ENCODE measurements around the gene DYRK4. TPM values are rescaled to one million over a fixed set of nuclear protein-coding genes. Genes with fewer than 3 reads are reported as not detected.

DYRK4 gene
- total RNA-seq, 2 experiments from 2014 or later = 29.2 to 31.2 TPM

DNA sequence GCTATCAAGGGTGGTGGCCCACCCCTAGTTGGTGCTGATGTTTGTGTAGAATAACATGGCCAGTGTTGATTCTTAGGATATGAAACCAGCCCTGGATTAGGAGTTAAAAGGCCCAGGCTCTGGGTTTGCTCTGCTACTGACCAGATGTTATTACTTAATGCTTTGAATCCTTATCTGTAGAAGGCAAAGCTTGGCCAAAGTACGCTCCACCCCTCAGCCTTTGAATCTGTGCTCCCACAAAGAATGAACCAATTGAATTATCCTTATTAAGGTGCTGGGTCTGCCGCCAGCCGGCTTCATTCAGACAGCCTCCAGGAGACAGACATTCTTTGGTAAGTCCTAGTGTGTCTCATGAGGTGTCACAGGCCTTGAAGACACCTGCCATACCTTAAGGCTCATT lies 45.0 kb downstream of the DYRK4 start:
- POLR2A ChIA-PET = no interaction called here
- CTCF ChIA-PET = no interaction called here

DNA sequence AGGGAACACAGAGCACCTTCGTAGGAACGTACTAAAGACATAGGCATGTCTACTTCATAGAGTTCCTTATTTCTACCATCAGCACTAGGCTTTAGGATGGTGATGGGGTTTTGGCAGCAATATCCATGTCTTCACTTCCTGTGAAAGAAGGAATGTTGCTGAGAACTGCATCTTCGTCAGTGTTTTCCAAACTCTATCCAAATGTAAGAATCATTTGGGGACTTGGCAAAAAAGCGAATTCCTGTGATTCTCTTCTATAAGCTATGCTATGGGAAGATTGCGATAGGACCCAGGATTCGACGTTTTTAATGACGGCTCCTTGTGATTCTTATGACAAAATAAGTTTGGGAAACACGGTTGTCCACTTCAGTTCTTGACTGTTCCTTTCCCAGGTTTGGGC lies 47.1 kb downstream of the DYRK4 start:
- POLR2A ChIA-PET = no interaction called here
- CTCF ChIA-PET = no interaction called here

DNA sequence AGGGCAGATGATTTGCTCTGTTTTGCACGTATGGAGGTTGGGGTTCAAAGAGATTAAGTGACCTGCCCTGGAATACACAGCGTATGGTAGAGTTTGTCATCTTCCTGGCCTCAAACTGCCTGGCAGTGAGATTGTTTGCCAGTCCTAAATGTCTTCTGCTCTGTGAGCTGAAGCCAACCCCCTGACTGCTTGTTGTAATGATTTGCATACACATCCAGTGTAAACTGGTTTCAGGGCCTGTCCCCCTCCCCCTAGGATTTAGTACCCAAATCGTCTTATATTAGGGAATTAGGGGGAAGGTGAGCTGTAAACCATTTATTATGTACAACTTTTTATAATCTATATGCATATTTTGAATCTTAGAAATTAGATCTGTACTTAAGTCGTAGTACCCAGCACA lies 48.5 kb downstream of the DYRK4 start:
- POLR2A ChIA-PET = no interaction called here
- CTCF ChIA-PET = interaction anchor here (0.8 to 1.1 kb wide), 2 partner anchors 22 to 148 kb away, joined by 3 read pairs; no protein-coding TSS in a partner anchor

DNA sequence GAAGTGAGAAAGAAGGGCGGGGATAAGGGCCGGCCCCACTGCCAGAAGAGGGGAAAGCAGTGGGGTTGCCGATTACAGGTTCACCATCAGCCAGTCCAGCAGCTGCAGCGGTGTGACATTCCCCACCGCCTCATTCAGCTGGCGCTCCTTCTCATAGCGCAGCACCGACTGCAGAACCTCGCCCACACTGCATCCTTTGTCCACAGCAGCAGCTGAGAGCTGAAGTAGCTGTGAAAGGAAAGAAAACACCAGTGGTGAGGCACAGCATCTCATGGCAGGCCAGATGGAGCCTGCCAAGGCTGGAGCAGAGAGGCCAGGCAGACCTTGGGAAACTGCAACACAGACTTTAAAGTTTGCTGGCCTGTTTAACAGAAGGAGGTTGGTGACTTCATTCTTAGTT lies 53.7 kb downstream of the DYRK4 start:
- POLR2A ChIA-PET = no interaction called here
- CTCF ChIA-PET = no interaction called here

DNA sequence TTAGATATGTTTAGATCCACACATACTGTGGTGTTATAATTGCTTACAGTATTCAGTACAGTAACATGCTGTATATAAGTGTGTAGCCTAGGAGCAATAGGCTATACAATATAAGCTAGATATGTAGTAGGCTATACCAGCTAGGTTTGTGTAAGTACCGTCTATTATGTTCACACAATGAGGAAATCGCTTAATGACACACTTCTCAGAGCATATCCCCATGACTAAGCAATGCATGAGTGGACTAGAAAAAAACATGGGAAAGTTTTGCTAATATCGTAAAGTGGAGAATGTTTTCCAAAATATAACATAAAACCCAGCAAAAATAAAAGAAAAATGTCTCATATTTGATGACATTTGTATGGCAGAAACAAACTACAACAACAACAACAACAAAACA lies 59.5 kb downstream of the DYRK4 start:
- CTCF ChIA-PET = no interaction called here
- POLR2A ChIA-PET = no interaction called here

DNA sequence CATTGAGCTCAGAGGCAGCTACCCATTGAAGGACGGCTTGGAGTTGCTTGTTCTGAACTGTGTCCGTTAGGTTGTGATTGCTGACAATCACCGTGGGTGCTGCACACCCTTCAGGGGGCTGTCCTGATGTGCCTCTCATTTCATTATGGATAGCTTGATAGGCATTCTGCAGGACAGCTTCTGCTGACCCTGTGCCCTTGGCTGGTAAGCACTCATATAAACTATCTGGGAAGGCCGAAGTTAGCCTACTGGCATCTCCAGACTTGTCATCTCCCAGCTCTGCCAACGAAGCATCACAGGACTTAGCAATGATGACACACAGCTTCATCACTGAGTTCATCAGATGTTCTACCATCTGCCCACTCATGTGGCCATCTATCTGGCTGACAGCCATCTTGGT lies 64.5 kb downstream of the DYRK4 start:
- ChIA-PET POLR2A (no interaction called here), CTCF (interaction anchor here (1.4 kb wide), 1 partner anchor 23 kb away, joined by 3 read pairs; no protein-coding TSS in a partner anchor)

DNA sequence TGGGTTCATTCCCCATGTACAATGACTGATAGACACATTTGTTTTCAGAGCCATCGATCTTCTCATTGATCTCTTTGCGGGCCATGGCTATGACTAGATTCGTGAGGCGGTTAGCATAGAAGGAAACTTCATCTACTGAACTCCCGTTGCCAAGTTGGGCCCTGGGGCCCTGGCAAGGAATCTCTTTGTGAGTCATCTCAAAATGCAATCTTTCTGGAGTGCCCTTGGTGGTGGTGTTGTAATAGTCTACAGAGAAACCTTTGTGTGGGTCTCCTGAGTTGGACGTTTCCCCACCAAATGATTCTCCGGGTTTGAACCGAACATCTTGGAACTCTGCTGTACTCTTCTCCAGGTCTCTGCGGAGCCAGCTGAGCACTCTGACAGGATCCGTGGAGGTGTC lies 66.4 kb downstream of the DYRK4 start:
- CTCF ChIA-PET = no interaction called here
- POLR2A ChIA-PET = no interaction called here

DNA sequence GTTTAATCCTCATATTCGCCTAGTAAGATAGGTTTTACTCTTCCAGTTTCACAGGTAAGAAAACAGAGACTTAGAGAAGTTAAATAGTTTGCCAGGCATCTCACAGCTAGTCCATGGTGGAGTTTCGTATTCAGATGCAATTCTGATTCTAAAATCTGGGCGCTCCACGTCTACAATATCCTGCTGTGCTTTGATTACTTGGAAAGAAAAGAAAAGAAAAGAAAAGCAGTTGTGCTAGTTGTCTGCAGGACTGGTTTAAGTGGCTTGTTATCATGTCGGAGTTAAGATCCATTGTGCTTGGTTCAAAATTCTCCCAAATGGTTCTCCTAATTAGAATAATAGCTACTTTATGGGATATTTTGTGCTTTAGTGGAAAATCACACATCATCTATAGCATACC lies 68.3 kb downstream of the DYRK4 start:
- ChIA-PET CTCF (interaction anchor here (1.2 kb wide), 1 partner anchor 22 kb away, joined by 3 read pairs; no protein-coding TSS in a partner anchor), POLR2A (no interaction called here)

DNA sequence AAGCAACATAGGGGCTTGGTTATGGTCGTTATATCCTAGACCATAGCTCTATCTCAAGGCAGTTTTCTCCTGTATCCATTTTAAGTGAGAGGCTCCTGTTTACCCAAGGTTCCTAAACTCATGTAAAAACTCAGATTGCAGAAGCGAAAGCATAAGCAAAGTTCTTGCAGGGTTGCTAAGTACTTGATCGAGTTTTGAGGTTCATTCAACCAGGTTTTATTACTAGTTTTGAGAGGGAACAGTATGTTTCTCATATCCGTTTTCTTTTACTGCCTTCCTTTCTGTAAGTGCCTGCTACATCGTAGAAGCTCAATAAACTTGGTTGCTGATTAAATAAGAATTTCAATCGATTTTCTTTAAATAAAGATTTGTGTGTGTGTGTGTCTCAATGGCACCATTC lies 81.7 kb downstream of the DYRK4 start:
- POLR2A ChIA-PET = no interaction called here

DNA sequence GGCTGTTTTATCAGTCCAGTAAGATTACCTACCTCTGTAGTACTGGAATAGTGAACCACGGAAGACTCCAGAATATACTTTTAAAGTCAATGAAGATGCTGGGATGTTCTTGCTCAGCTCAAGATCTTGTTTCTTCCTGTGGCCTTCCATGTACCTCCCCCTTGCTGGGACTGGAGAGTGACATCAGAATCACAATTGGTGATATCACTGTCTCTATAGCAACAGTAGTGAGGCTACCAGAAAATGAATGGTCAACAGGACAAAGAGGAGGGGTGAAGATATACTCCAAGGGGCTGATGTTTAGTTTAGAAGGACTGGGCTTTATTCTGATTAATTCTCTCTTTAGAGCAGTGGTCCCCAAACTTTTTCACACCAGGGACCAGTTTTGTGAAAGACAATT lies 83.0 kb downstream of the DYRK4 start:
- ChIA-PET POLR2A (no interaction called here), CTCF (no interaction called here)

More for the DNA sequence above, 81.7 kb downstream of the DYRK4 start:
- CTCF ChIA-PET = no interaction called here

DNA sequence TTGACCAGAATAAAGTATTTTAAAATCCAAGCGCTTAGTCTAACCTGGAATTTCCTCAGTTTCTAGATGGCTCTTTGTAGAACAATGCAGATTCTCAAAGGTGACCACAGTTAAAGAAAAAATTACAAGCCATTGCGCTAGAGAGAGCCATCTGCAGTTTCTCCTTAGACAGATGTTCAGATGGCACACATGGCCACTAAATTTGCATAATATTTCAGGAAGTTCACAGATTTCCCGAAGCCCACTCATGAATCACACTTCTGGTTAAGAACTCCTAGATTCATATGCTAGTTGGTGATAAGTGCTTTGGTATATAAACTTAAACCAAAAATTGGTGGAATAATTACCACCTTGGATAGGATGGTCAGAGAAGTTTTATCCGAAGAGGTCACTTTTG lies 86.1 kb downstream of the DYRK4 start:
- ChIA-PET CTCF (interaction anchor here (1.2 kb wide), 1 partner anchor 43 kb away, joined by 7 read pairs; no protein-coding TSS in a partner anchor), POLR2A (no interaction called here)

DNA sequence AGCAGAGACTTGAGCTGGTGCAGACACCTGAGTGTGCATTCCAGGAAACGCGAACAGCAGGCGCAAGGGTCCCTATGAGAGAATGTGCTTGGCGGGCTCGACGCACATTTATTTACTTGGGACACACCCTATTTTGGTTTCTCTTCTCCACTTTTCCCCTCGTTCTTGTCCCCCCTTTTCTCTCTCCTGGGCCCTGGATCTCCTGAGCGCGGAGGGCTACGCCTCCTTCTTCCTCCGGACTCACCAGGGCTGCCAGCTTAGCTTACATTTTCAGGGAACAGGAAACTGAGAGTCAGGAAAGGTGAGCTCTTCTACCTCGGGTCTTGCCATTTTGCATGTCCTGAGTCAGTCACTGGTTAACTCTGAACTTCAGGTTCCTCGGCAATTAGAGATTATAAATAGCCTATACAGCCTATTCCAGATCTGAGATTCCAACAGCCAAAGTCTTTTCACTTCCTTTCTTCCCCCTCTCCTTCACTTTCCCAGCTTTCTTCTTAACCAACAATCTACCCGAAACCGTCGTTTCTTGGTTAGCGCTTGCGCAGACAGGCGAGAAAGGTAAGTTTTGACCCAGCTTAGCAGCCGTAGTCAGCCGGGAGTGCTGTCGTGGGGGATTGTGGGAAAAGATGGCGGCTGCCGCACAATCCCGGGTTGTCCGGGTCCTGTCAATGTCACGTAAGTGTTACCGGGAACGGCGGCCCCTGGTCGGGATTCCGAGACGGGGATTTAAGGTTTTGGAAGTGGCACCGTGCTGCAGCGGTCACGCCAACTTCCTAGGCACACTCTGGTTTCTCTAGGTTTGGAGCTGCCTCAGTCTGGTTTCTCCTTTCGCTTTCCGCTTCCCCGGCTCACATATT lies 86.7 kb downstream of the DYRK4 start, which contains the start of the genes AKAP3 and NDUFA9:
Gene AKAP3, minus strand, starts transcription at position 551 of the 857 bp plus-strand sequence. CDS start 10,855 bp downstream, outside the sequence.
Gene NDUFA9, plus strand, starts transcription at position 614 of the 857 bp plus-strand sequence. Its CDS starts 13 bp downstream, at position 627.
- CTCF ChIA-PET = interaction anchor here (1.2 kb wide), 1 partner anchor 44 kb away, joined by 7 read pairs; no protein-coding TSS in a partner anchor

DNA sequence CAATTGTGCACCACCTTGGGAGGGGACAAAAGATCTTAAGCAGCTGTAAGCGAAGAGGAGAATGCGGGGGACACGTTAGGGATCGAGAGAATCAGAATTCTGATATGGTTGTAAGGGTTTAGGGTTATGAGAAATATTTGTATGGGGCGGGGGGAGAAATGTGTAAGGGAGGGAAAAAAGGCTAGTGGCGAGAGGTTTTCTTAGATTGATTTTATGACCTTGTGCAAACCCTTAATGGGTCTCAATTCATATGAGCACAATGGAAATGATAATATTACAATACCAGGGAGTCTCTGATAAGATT lies 87.3 kb downstream of the DYRK4 start:
- POLR2A ChIA-PET = no interaction called here

More for the DNA sequence above, 86.7 kb downstream of the DYRK4 start, which contains the start of the genes AKAP3 and NDUFA9:
- POLR2A ChIA-PET = interaction anchor here (0.6 kb wide), 1 partner anchor 279 kb away, joined by 7 read pairs; no protein-coding TSS in a partner anchor

DNA sequence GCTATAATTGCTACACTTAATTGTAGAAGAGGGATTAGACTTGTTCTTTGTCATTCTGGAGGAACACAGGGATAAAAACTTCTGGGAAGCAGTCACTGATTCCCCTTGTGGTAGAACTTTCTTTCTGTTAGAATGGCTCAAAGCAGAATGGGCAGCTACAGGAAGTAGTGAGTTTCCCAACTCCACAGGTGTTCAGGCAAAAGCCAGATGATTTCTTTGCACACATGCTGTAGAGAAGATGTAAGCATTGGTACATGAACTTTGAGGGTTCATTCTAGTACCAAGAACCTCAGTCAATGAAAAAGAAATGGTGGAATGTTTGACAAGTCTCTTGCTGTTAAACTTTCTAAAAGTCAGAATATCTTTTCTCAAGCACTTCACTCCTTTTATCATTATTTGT lies 91.2 kb downstream of the DYRK4 start:
- POLR2A ChIA-PET = no interaction called here
- CTCF ChIA-PET = no interaction called here

More for the DNA sequence above, 87.3 kb downstream of the DYRK4 start:
- CTCF ChIA-PET = interaction anchor here (1.1 to 1.2 kb wide), 2 partner anchors 44 kb away, joined by 3 to 7 read pairs; no protein-coding TSS in a partner anchor

DNA sequence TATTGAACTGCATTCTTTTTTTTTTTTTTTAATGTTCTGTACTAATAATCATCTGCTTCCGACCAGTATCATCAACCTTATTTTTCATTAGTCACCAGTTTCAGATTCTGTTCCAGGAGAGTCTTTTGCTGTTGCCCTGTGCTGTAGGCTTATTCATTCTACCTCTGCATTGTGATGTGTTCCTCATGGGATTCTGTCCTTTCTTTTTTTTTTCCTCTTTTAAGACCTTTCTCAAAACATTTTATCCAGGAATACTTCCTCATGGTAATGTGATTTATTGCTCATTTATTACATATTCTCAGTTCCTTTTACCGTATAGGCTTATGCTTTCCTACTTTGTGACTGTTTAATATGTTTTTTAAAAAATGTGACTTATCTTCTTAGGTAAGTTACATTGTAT lies 91.7 kb downstream of the DYRK4 start:
- ChIA-PET CTCF (no interaction called here), POLR2A (no interaction called here)

Other genes starting within 250 kb of the DYRK4 start
- gene TIGAR, start 241.0 kb upstream of the DYRK4 start, total RNA-seq = 10 to 100 TPM; 18.9 to 20.2 TPM
- gene FGF23, start 182.5 kb upstream of the DYRK4 start, total RNA-seq = not detected
- gene FGF6, start 116.4 kb upstream of the DYRK4 start, total RNA-seq = not detected
- gene RAD51AP1, start 23.3 kb upstream of the DYRK4 start, total RNA-seq = 10 to 100 TPM; 30.0 to 31.7 TPM
- gene AKAP3, start 86.8 kb downstream of the DYRK4 start, total RNA-seq = 1 to 10 TPM; 2.0 to 2.9 TPM
- 100 to 1,000 TPM; 147 to 152 TPM for gene NDUFA9, start 86.9 kb downstream of the DYRK4 start, total RNA-seq
- gene GALNT8, start 158.2 kb downstream of the DYRK4 start, total RNA-seq = under 1 TPM; 0.21 to 0.27 TPM